GM21723 (cell line): ENCODE results near the gene MYH14.

Experiments
- ATAC-seq: cut with Tn5 transposase; IDR thresholded peaks from one replicate; pipeline ENCODE4 v1.9.1; 2021; ENCODE audit warnings: mild to moderate bottlenecking, moderate library complexity; ENCODE audit not compliant: unreplicated experiment

Gene MYH14

GRCh38 chr19:50314724-50315708 is 111.6 kb downstream of the MYH14 start:
- no peak for ATAC-seq

- no peak for ATAC-seq
Measured at GRCh38 chr19:50315773-50316448, 112.5 kb downstream of the MYH14 start.

- ATAC-seq: no peak
Measured at GRCh38 chr19:50317115-50317514, 113.7 kb downstream of the MYH14 start.

- no peak for ATAC-seq
Measured at GRCh38 chr19:50318438-50318837, 115.0 kb downstream of the MYH14 start.

- no peak for ATAC-seq
Measured at GRCh38 chr19:50319156-50319555, 115.7 kb downstream of the MYH14 start.

GRCh38 chr19:50320051-50320450 is 116.6 kb downstream of the MYH14 start:
- no peak for ATAC-seq

GRCh38 chr19:50320596-50320995 is 117.2 kb downstream of the MYH14 start:
- no peak for ATAC-seq

GRCh38 chr19:50321831-50322230 is 118.4 kb downstream of the MYH14 start:
- ATAC-seq: no peak

- ATAC-seq: no peak
Measured at GRCh38 chr19:50322234-50322633, 118.8 kb downstream of the MYH14 start.

- no peak for ATAC-seq
Measured at GRCh38 chr19:50322931-50323781, 119.7 kb downstream of the MYH14 start.

- no peak for ATAC-seq
Measured at GRCh38 chr19:50323782-50324133, 120.3 kb downstream of the MYH14 start.

GRCh38 chr19:50324331-50324730 is 120.9 kb downstream of the MYH14 start:
- no peak for ATAC-seq

- ATAC-seq: no peak
Measured at GRCh38 chr19:50325310-50326100, 122.1 kb downstream of the MYH14 start.

- no peak for ATAC-seq
Measured at GRCh38 chr19:50326101-50326664, 122.8 kb downstream of the MYH14 start.

- no peak for ATAC-seq
Measured at GRCh38 chr19:50327013-50327412, 123.6 kb downstream of the MYH14 start.

GRCh38 chr19:50327461-50328223 is 124.2 kb downstream of the MYH14 start:
- ATAC-seq: no peak

GRCh38 chr19:50328224-50328872 is 124.9 kb downstream of the MYH14 start:
- ATAC-seq: no peak

- ATAC-seq: peak; percentile 8
Measured at GRCh38 chr19:50328873-50329145, 125.4 kb downstream of the MYH14 start.
